Natural killer cell (primary cell): Measurements from ENCODE around the gene TRIM24. TPM values are rescaled to one million over a fixed set of nuclear protein-coding genes. Genes with fewer than 3 reads are reported as not detected.
A peak's percentile ranks its signal among the peaks of the same experiment; 100 is the strongest.

Experiments
- ATAC-seq, 3 donors: fragments of 150-1000 bp in 2 of 3; fragments of 200-7000 bp in 1 of 3; cut with Tn5 transposase; 1 replicate in 1 of 3; 2 replicates in 2 of 3; pipeline ENCODE4 v1.10.0; 2021; ENCODE audit warnings: mild to moderate bottlenecking in 2 of 3, moderate library complexity in 2 of 3
- DNase-seq, 2 donors: peaks; one replicate each; pipeline versions ENCODE4 v3.0.0 to v3.0.0-alpha.2; 2013 to 2021; ENCODE audit warnings: mixed read lengths in 1 of 2
- H3K27ac ChIP-seq: one replicate; pipeline ENCODE4 v1.5.1; 2013; ENCODE audit warnings: mild to moderate bottlenecking, low read length
- H3K27me3 ChIP-seq: one replicate; pipeline ENCODE4 v1.6.1; 2013; ENCODE audit warnings: low read length; ENCODE audit not compliant: control insufficient read depth, insufficient read depth
- H3K36me3 ChIP-seq: one replicate; pipeline ENCODE4 v1.6.1; 2013; ENCODE audit warnings: low read length; ENCODE audit not compliant: control insufficient read depth, insufficient read depth
- H3K4me1 ChIP-seq: one replicate; pipeline ENCODE4 v1.6.1; 2013; ENCODE audit warnings: low read length; ENCODE audit not compliant: control insufficient read depth, insufficient read depth
- H3K4me3 ChIP-seq: one replicate; pipeline ENCODE4 v1.5.1; 2013; ENCODE audit warnings: low read length
- H3K9me3 ChIP-seq: one replicate; pipeline ENCODE4 v1.6.1; 2013; ENCODE audit warnings: low read length; ENCODE audit not compliant: control insufficient read depth, insufficient read depth
- H3K27ac Mint-ChIP-seq, 2 donors: one replicate each; pipeline ENCODE4 v1.8.0; 2022; ENCODE audit warnings: mild to moderate bottlenecking in 2 of 2, mixed read lengths in 2 of 2, moderate library complexity in 1 of 2
- H3K27me3 Mint-ChIP-seq, 2 donors: one replicate each; pipeline ENCODE4 v1.8.0; 2022; ENCODE audit warnings: low read depth in 2 of 2, mixed read lengths in 2 of 2
- H3K36me3 Mint-ChIP-seq: one replicate; pipeline ENCODE4 v1.8.0; 2022; ENCODE audit warnings: mixed read lengths
- H3K4me1 Mint-ChIP-seq, 2 donors: one replicate each; pipeline ENCODE4 v1.8.0; 2022; ENCODE audit warnings: mixed read lengths in 2 of 2
- H3K4me3 Mint-ChIP-seq: one replicate; pipeline ENCODE4 v1.8.0; 2022; ENCODE audit warnings: mild to moderate bottlenecking, moderate library complexity, mixed read lengths
- H3K9me3 Mint-ChIP-seq, 2 donors: one replicate each; pipeline ENCODE4 v1.8.0; 2022; ENCODE audit warnings: mixed read lengths in 2 of 2
- CTCF ChIP-seq: fragments of 200-600 bp; IDR thresholded peaks from one replicate; pipeline ENCODE4 v1.8.0; 2022; ENCODE audit warnings: antibody characterized with exemption
- WGBS: methylation state at CpG from one replicate; pipeline ENCODE4 v1.1.7; 2013; ENCODE audit warnings: missing lambda C conversion rate; ENCODE audit not compliant: insufficient coverage; 5-methylcytosine and 5-hydroxymethylcytosine counted together
- intact Hi-C: fragments of 100-400 bp; cut with micrococcal nuclease; formaldehyde crosslinking; loops from one replicate; pipeline ENCODE4 v1.14.2; 2022
- total RNA-seq, 4 donors: library from RNA; stranded (reverse); fragments of 120-200 nt in 1 of 4; gene quantifications; one replicate each; pipeline versions ENCODE4 v1.2.3 to v1.2.4, GENCODE V29; 2013 to 2022

TRIM24 gene
- total RNA-seq, 3 donors from 2014 or later (not counting 1 experiment from before 2014, with no cell fraction given) = 15.2 to 19.1 (median 18.9) TPM

GRCh38 chr7:138435231-138435919 lies 24.7 kb upstream of the TRIM24 start:
- Histone ChIP-seq H3K27ac (no peak overlapping the region), H3K9me3 (peaks cover 7% of the 10 kb centered on the region), H3K4me3 (no peak overlapping the region), H3K27me3 (no peaks in the 10 kb centered on the region), H3K4me1 (no peaks in the 10 kb centered on the region), H3K36me3 (no peaks in the 10 kb centered on the region)
- peaks cover 7% of the 10 kb centered on the region for H3K36me3 Mint-ChIP-seq
- H3K4me3 Mint-ChIP-seq = no peak overlapping the region
- intact Hi-C loops = no loop called here
- no peak overlapping the region for H3K27ac Mint-ChIP-seq
- DNase-seq = no peak
- no peaks in the 10 kb centered on the region for H3K4me1 Mint-ChIP-seq
- ATAC-seq = no peak
- peaks cover 0 to 11% of the 10 kb centered on the region in 2 donors for H3K27me3 Mint-ChIP-seq
- H3K9me3 Mint-ChIP-seq = peaks cover 0 to 6% of the 10 kb centered on the region in 2 donors
- TF ChIP-seq CTCF = no peak
- WGBS = 96% methylated on average over 9 of the region's 10 CpGs

GRCh38 chr7:138436388-138436787 lies 23.7 kb upstream of the TRIM24 start:
- H3K36me3 ChIP-seq = no peaks in the 10 kb centered on the region
- H3K4me3 ChIP-seq = no peak overlapping the region
- no peak for DNase-seq
- no peaks in the 10 kb centered on the region for H3K4me1 ChIP-seq
- ATAC-seq = no peak
- intact Hi-C loops = no loop called here
- Mint-ChIP-seq H3K36me3 (no peaks in the 10 kb centered on the region), H3K4me3 (no peak overlapping the region), H3K4me1 (no peaks in the 10 kb centered on the region), H3K27ac (no peak overlapping the region), H3K9me3 (peaks cover 0 to 4% of the 10 kb centered on the region in 2 donors), H3K27me3 (peaks cover 0 to 11% of the 10 kb centered on the region in 2 donors)
- no peaks in the 10 kb centered on the region for H3K27me3 ChIP-seq
- TF ChIP-seq CTCF = no peak
- 87% methylated on average over 1 of the region's 2 CpGs for WGBS
- no peak overlapping the region for H3K27ac ChIP-seq
- H3K9me3 ChIP-seq = peaks cover 3% of the 10 kb centered on the region

GRCh38 chr7:138440460-138440859 lies 19.6 kb upstream of the TRIM24 start:
- Histone ChIP-seq H3K9me3 (no peaks in the 10 kb centered on the region), H3K36me3 (no peaks in the 10 kb centered on the region), H3K4me1 (no peaks in the 10 kb centered on the region), H3K27ac (no peak overlapping the region), H3K27me3 (no peaks in the 10 kb centered on the region), H3K4me3 (no peak overlapping the region)
- Mint-ChIP-seq H3K36me3 (no peaks in the 10 kb centered on the region), H3K4me3 (no peak overlapping the region), H3K27ac (no peak overlapping the region), H3K9me3 (no peaks in the 10 kb centered on the region), H3K4me1 (no peaks in the 10 kb centered on the region), H3K27me3 (peaks cover 0 to 6% of the 10 kb centered on the region in 2 donors)
- peak in 1 of 3 donors; percentile 30 for ATAC-seq
- DNase-seq = no peak
- 96% methylated on average over 17 of the region's 17 CpGs for WGBS
- no peak for TF ChIP-seq CTCF
- intact Hi-C loops = no loop called here

GRCh38 chr7:138442822-138443221 lies 17.2 kb upstream of the TRIM24 start:
- no peaks in the 10 kb centered on the region for H3K27me3 ChIP-seq
- H3K9me3 Mint-ChIP-seq = no peaks in the 10 kb centered on the region
- no peak overlapping the region for H3K27ac Mint-ChIP-seq
- H3K36me3 Mint-ChIP-seq = no peaks in the 10 kb centered on the region
- H3K27ac ChIP-seq = no peak overlapping the region
- WGBS = 89% methylated on average over 2 of the region's 3 CpGs
- no peaks in the 10 kb centered on the region for H3K36me3 ChIP-seq
- intact Hi-C loops = no loop called here
- H3K4me3 ChIP-seq = no peak overlapping the region
- no peaks in the 10 kb centered on the region for H3K9me3 ChIP-seq
- ATAC-seq (no peak), DNase-seq (no peak)
- H3K4me1 Mint-ChIP-seq = no peaks in the 10 kb centered on the region
- H3K4me3 Mint-ChIP-seq = no peak overlapping the region
- no peak for TF ChIP-seq CTCF
- H3K4me1 ChIP-seq = no peaks in the 10 kb centered on the region
- no peaks in the 10 kb centered on the region for H3K27me3 Mint-ChIP-seq
